Spleen (tissue), 11 donors: ENCODE measurements around the gene NEDD4L. TPM values are rescaled to one million over a fixed set of nuclear protein-coding genes. Genes with fewer than 3 reads are reported as not detected.

ENCODE experiments used
- DNase-seq: peaks from one replicate; pipeline ENCODE4 v3.0.0-alpha.2; 2020
- H3K27ac ChIP-seq, 8 donors: fragments of 200-600 bp; sonication (generic) in 7 of 8; 1 replicate in 4 of 8; 2 replicates in 4 of 8; pipeline versions ENCODE4 v1.5.0 to v1.8.0; 2016 to 2021; ENCODE audit warnings: inconsistent platforms in 4 of 8, mild to moderate bottlenecking in 4 of 8, moderate library complexity in 1 of 8
- H3K27me3 ChIP-seq, 7 donors: fragments of 200-600 bp; sonication (generic) in 6 of 7; replicated peaks in 1 of 7; 1 replicate in 4 of 7; 2 replicates in 3 of 7; pipeline versions ENCODE4 v1.5.0 to v1.8.0; 2016 to 2021; ENCODE audit warnings: inconsistent platforms in 3 of 7, mild to moderate bottlenecking in 1 of 7
- H3K36me3 ChIP-seq, 6 donors: fragments of 200-600 bp; sonication (generic) in 5 of 6; 1 replicate in 4 of 6; 2 replicates in 2 of 6; pipeline versions ENCODE4 v1.5.0 to v1.8.0; 2016 to 2021; ENCODE audit warnings: inconsistent platforms in 2 of 6
- H3K4me1 ChIP-seq, 6 donors: fragments of 200-600 bp; sonication (generic) in 5 of 6; 1 replicate in 3 of 6; 2 replicates in 3 of 6; pipeline versions ENCODE4 v1.5.0 to v1.8.0; 2016 to 2021; ENCODE audit warnings: inconsistent platforms in 3 of 6
- H3K4me3 ChIP-seq, 8 donors: fragments of 200-600 bp; sonication (generic) in 7 of 8; 1 replicate in 4 of 8; 2 replicates in 4 of 8; pipeline versions ENCODE4 v1.5.0 to v1.8.0; 2016 to 2021; ENCODE audit warnings: inconsistent platforms in 4 of 8, mild to moderate bottlenecking in 4 of 8, moderate library complexity in 2 of 8
- H3K9me3 ChIP-seq, 8 donors: fragments of 200-600 bp; sonication (generic) in 7 of 8; 1 replicate in 4 of 8; 2 replicates in 4 of 8; pipeline versions ENCODE4 v1.5.0 to v1.8.0; 2016 to 2021; ENCODE audit warnings: inconsistent platforms in 4 of 8
- CTCF ChIP-seq, 11 experiments: fragments of 200-600 bp in 7 of 11; fragments of 450-650 bp in 4 of 11; sonication (generic) in 4 of 11; IDR thresholded peaks in 8 of 11; conservative IDR thresholded peaks in 3 of 11; 1 replicate in 7 of 11; 2 replicates in 4 of 11; pipeline versions ENCODE4 v1.4.0 to v1.8.0; 2016 to 2021; ENCODE audit warnings: antibody characterized with exemption in 11 of 11, inconsistent platforms in 4 of 11, mild to moderate bottlenecking in 1 of 11
- POLR2A ChIP-seq, 3 donors: fragments of 450-650 bp; IDR thresholded peaks; one replicate each; pipeline ENCODE4 v1.5.1; 2017; ENCODE audit warnings: antibody characterized with exemption in 3 of 3, mild to moderate bottlenecking in 1 of 3
- POLR2AphosphoS5 ChIP-seq, 3 donors: sonication (generic); formaldehyde crosslinking; IDR thresholded peaks; one replicate each; pipeline ENCODE4 v1.5.1; 2017; ENCODE audit warnings: antibody characterized with exemption in 3 of 3
- WGBS, 5 donors: extraction: QIAGEN DNeasy Blood & Tissue Kit in 3 of 5; methylation state at CpG; one replicate each; pipeline versions ENCODE4 v1.1.5 to v1.1.7; 2013 to 2018; 5-methylcytosine and 5-hydroxymethylcytosine counted together
- intact Hi-C: fragments of 100-400 bp; cut with DNase I; formaldehyde crosslinking; loops from one replicate; pipeline ENCODE4 v1.15.0; 2023; ENCODE audit warnings: low total_unique reads
- polyA plus RNA-seq, 3 donors: library from polyadenylated mRNA; stranded (reverse); fragments of 200-250 nt; gene quantifications; one replicate each; pipeline ENCODE4 v1.2.1, GENCODE V29; 2013
- total RNA-seq, 7 donors: library from RNA; depleted of rRNA in 3 of 7; stranded (reverse); fragments of >200 nt in 3 of 7; fragmentation: NEBNext Ultra II Directional in 4 of 7; extraction: Animal tissue kit (Norgen Biotek cat#: 25700) in 4 of 7; gene quantifications; one replicate each; pipeline versions ENCODE4 v1.1.0 to v1.2.1, GENCODE V29; 2016 to 2021
- donor health status: healthy with polysubstance abuse.
- donor health status: DM: no; HTN: no; CAD: no; lungs with moderate emphysema.
- donor health status: DM: no; HTN: no; CAD: no.
- donor health status: Bipolar disorder and iron deficiency.
- donor health status: healthy.
- donor health status: DM: no; HTN: no; CAD: no.
- donor health status: DM: yes; HTN: yes; CAD: no.

Gene NEDD4L
- total and polyA plus RNA-seq, 10 donors = 8.7 to 26.9 (median 18.3) TPM

GRCh38 chr18:58299135-58299473 is 255.1 kb downstream of the NEDD4L start:
- Histone ChIP-seq H3K27ac (no peak overlapping the region), H3K9me3 (no peaks in the 10 kb centered on the region), H3K27me3 (no peaks in the 10 kb centered on the region), H3K4me3 (no peak overlapping the region), H3K4me1 (no peaks in the 10 kb centered on the region), H3K36me3 (no peaks in the 10 kb centered on the region)
- DNase-seq = no peak
- TF ChIP-seq POLR2A (IDR thresholded peaks at IDR 0.05) (no peak), CTCF (IDR thresholded peaks at IDR 0.05 in 8 of 11, conservative IDR thresholded peaks at IDR 0.05 in 3 of 11) (no peak), POLR2AphosphoS5 (IDR thresholded peaks at IDR 0.05) (no peak)
- 84 to 94% (median 93%) methylated on average over 4 of the region's 4 CpGs for WGBS, 5 donors
- intact Hi-C loops = no loop called here

- intact Hi-C loops = no loop called here
- Histone ChIP-seq H3K9me3 (peaks cover 0 to 4% (median 2%) of the 10 kb centered on the region in 8 donors), H3K27me3 (no peaks in the 10 kb centered on the region), H3K36me3 (no peaks in the 10 kb centered on the region), H3K27ac (no peak overlapping the region), H3K4me3 (no peak overlapping the region), H3K4me1 (no peaks in the 10 kb centered on the region)
- TF ChIP-seq POLR2AphosphoS5 (IDR thresholded peaks at IDR 0.05) (no peak), POLR2A (IDR thresholded peaks at IDR 0.05) (no peak), CTCF (IDR thresholded peaks at IDR 0.05 in 8 of 11, conservative IDR thresholded peaks at IDR 0.05 in 3 of 11) (no peak)
- DNase-seq = no peak
- whole genome bisulfite sequencing, 5 donors = 71 to 92% (median 83%) methylated on average over 1 of the region's 1 CpG
These were observed 255.9 kb downstream of the NEDD4L start for GRCh38 chr18:58299936-58300335.

GRCh38 chr18:58300867-58301266 is 256.8 kb downstream of the NEDD4L start:
- H3K27me3 ChIP-seq = no peaks in the 10 kb centered on the region
- H3K4me3 ChIP-seq = no peak overlapping the region
- TF ChIP-seq CTCF (IDR thresholded peaks at IDR 0.05 in 8 of 11, conservative IDR thresholded peaks at IDR 0.05 in 3 of 11) (no peak), POLR2AphosphoS5 (IDR thresholded peaks at IDR 0.05) (no peak), POLR2A (IDR thresholded peaks at IDR 0.05) (no peak)
- DNase-seq = no peak
- H3K36me3 ChIP-seq = no peaks in the 10 kb centered on the region
- peaks cover 0 to 13% (median 11%) of the 10 kb centered on the region in 8 donors for H3K9me3 ChIP-seq
- no peaks in the 10 kb centered on the region for H3K4me1 ChIP-seq
- H3K27ac ChIP-seq = no peak overlapping the region
- intact Hi-C loops = no loop called here
- 75 to 86% (median 79%) methylated on average over 4 of the region's 4 CpGs for WGBS, 5 donors

- intact Hi-C loops = no loop called here
- H3K9me3 ChIP-seq = peaks cover 0 to 19% (median 18%) of the 10 kb centered on the region in 8 donors
- H3K27ac ChIP-seq = no peak overlapping the region
- H3K4me1 ChIP-seq = no peaks in the 10 kb centered on the region
- no peak overlapping the region for H3K4me3 ChIP-seq
- H3K27me3 ChIP-seq = no peaks in the 10 kb centered on the region
- WGBS, 5 donors = 86 to 91% (median 90%) methylated on average over 5 of the region's 5 CpGs
- TF ChIP-seq POLR2A (IDR thresholded peaks at IDR 0.05) (no peak), POLR2AphosphoS5 (IDR thresholded peaks at IDR 0.05) (no peak), CTCF (IDR thresholded peaks at IDR 0.05 in 8 of 11, conservative IDR thresholded peaks at IDR 0.05 in 3 of 11) (no peak)
- no peaks in the 10 kb centered on the region for H3K36me3 ChIP-seq
- DNase-seq = no peak
These were observed 258.8 kb downstream of the NEDD4L start for GRCh38 chr18:58302811-58303210.
